Mesendoderm (in vitro differentiated cells): Measurements from ENCODE around the gene LKAAEAR1.

Experiments
- DNase-seq: peaks from one replicate; pipeline ENCODE4 v3.0.0; 2013
- H2AK5ac ChIP-seq: 2 replicates; pipeline ENCODE4 v1.6.1; 2013; ENCODE audit warnings: low read length, inconsistent platforms
- H2BK120ac ChIP-seq: 2 replicates; pipeline ENCODE4 v1.6.1; 2013; ENCODE audit warnings: low read depth, mild to moderate bottlenecking, low read length, moderate library complexity, mixed read lengths
- H2BK15ac ChIP-seq: replicated peaks from 2 replicates; pipeline ENCODE4 v1.6.1; 2013; ENCODE audit warnings: low read depth, mild to moderate bottlenecking, moderate library complexity
- H2BK5ac ChIP-seq: 2 replicates; pipeline ENCODE4 v1.6.1; 2013; ENCODE audit warnings: low read length, inconsistent platforms
- H3K18ac ChIP-seq: 2 replicates; pipeline ENCODE4 v1.6.1; 2013; ENCODE audit warnings: mild to moderate bottlenecking, low read length, mixed read lengths
- H3K23ac ChIP-seq: one replicate; pipeline ENCODE4 v1.6.1; 2013; ENCODE audit warnings: low read length
- H3K27ac ChIP-seq: 2 replicates; pipeline ENCODE4 v1.5.1; 2013; ENCODE audit warnings: low read depth, mild to moderate bottlenecking, inconsistent platforms, low read length, moderate library complexity
- H3K27me3 ChIP-seq: 2 replicates; pipeline ENCODE4 v1.6.1; 2013; ENCODE audit warnings: low read length, control low read depth, mild to moderate bottlenecking, inconsistent platforms; ENCODE audit not compliant: insufficient read depth, poor library complexity
- H3K36me3 ChIP-seq: 2 replicates; pipeline ENCODE4 v1.6.1; 2013; ENCODE audit warnings: low read length, inconsistent platforms; ENCODE audit not compliant: control insufficient read depth, insufficient read depth
- H3K4ac ChIP-seq: one replicate; pipeline ENCODE4 v1.6.1; 2013; ENCODE audit warnings: low read depth, mild to moderate bottlenecking, low read length, moderate library complexity
- H3K4me1 ChIP-seq: 2 replicates; pipeline ENCODE4 v1.6.1; 2013; ENCODE audit warnings: low read depth, low read length, inconsistent platforms; ENCODE audit not compliant: control insufficient read depth
- H3K4me2 ChIP-seq: 2 replicates; pipeline ENCODE4 v1.6.1; 2013; ENCODE audit warnings: low read length
- H3K4me3 ChIP-seq: 2 replicates; pipeline ENCODE4 v1.5.1; 2013; ENCODE audit warnings: mild to moderate bottlenecking, low read length
- H3K56ac ChIP-seq: one replicate; pipeline ENCODE4 v1.6.1; 2013; ENCODE audit warnings: low read length
- H3K79me1 ChIP-seq: 2 replicates; pipeline ENCODE4 v1.6.1; 2013; ENCODE audit warnings: low read length, inconsistent platforms
- H3K79me2 ChIP-seq: 2 replicates; pipeline ENCODE4 v1.6.1; 2013; ENCODE audit warnings: mild to moderate bottlenecking, low read length; ENCODE audit not compliant: control insufficient read depth, insufficient read depth
- H3K9ac ChIP-seq: 2 replicates; pipeline ENCODE4 v1.6.1; 2013; ENCODE audit warnings: low read length, inconsistent platforms
- H4K5ac ChIP-seq: one replicate; pipeline ENCODE4 v1.6.1; 2013; ENCODE audit warnings: low read length
- H4K8ac ChIP-seq: one replicate; pipeline ENCODE4 v1.6.1; 2013; ENCODE audit warnings: low read depth, mild to moderate bottlenecking, control low read depth, low read length, moderate library complexity
- WGBS: extraction: QIAGEN DNeasy Blood & Tissue Kit; methylation state at CpG from one replicate; pipeline ENCODE4 v1.1.7; 2013; ENCODE audit warnings: low lambda C conversion rate, missing lambda C conversion rate; ENCODE audit not compliant: insufficient coverage; ENCODE audit errors: extremely low coverage; 5-methylcytosine and 5-hydroxymethylcytosine counted together

LKAAEAR1 gene

GRCh38 chr20:64068386-64069208, 15.6 kb downstream of the LKAAEAR1 start:
- WGBS: no CpG with 5 or more reads among the region's 12 CpGs
- H3K4ac ChIP-seq: no peak overlapping the region
- H3K9ac ChIP-seq: no peak overlapping the region

GRCh38 chr20:64067733-64068307, 16.4 kb downstream of the LKAAEAR1 start:
- Histone ChIP-seq H4K5ac (no peak overlapping the region), H3K18ac (no peak overlapping the region), H3K56ac (no peak overlapping the region), H3K9ac (no peak overlapping the region), H3K79me2 (no peaks in the 10 kb centered on the region), H3K4ac (no peak overlapping the region), H2BK120ac (no peak overlapping the region), H2AK5ac (no peak overlapping the region), H3K4me3 (no peak overlapping the region), H3K79me1 (peaks cover 2% of the 10 kb centered on the region), H3K36me3 (no peaks in the 10 kb centered on the region), H3K4me1 (peaks cover 3% of the 10 kb centered on the region), H3K23ac (no peak overlapping the region), H3K4me2 (no peak overlapping the region), H3K27me3 (no peaks in the 10 kb centered on the region), H2BK15ac (no peak overlapping the region), H2BK5ac (no peak overlapping the region), H3K27ac (no peak overlapping the region), H4K8ac (no peak overlapping the region)
- no CpG with 5 or more reads among the region's 12 CpGs for WGBS
- DNase-seq: no peak

More at GRCh38 chr20:64068386-64069208, 15.6 kb downstream of the LKAAEAR1 start:
- H3K36me3 ChIP-seq: no peaks in the 10 kb centered on the region
- peaks cover 2% of the 10 kb centered on the region for H3K79me1 ChIP-seq
- H3K27ac ChIP-seq: no peak overlapping the region
- H2BK15ac ChIP-seq: no peak overlapping the region
- H3K4me1 ChIP-seq: peaks cover 3% of the 10 kb centered on the region
- H3K4me3 ChIP-seq: no peak overlapping the region
- no peak overlapping the region for H3K4me2 ChIP-seq
- no peak overlapping the region for H2BK5ac ChIP-seq
- no peak overlapping the region for H3K18ac ChIP-seq
- no peaks in the 10 kb centered on the region for H3K27me3 ChIP-seq
- DNase-seq: no peak
- H3K79me2 ChIP-seq: no peaks in the 10 kb centered on the region
- H2AK5ac ChIP-seq: no peak overlapping the region
- H4K5ac ChIP-seq: no peak overlapping the region
- no peak overlapping the region for H3K23ac ChIP-seq
- no peak overlapping the region for H3K56ac ChIP-seq
- no peak overlapping the region for H4K8ac ChIP-seq
- no peak overlapping the region for H2BK120ac ChIP-seq

- Histone ChIP-seq H3K79me2 (no peaks in the 10 kb centered on the region), H3K23ac (no peak overlapping the region), H3K27me3 (no peaks in the 10 kb centered on the region), H2BK5ac (no peak overlapping the region), H3K4me1 (peaks cover 3% of the 10 kb centered on the region), H3K9ac (no peak overlapping the region), H2BK15ac (no peak overlapping the region), H3K18ac (no peak overlapping the region), H3K56ac (no peak overlapping the region), H2AK5ac (no peak overlapping the region), H3K4me3 (no peak overlapping the region), H2BK120ac (no peak overlapping the region), H3K79me1 (peaks cover 2% of the 10 kb centered on the region), H3K27ac (no peak overlapping the region), H4K5ac (no peak overlapping the region), H3K4ac (no peak overlapping the region), H4K8ac (no peak overlapping the region), H3K4me2 (no peak overlapping the region), H3K36me3 (no peaks in the 10 kb centered on the region)
- DNase-seq: no peak
- WGBS: no CpG with 5 or more reads among the region's 6 CpGs
These were observed 17.1 kb downstream of the LKAAEAR1 start for GRCh38 chr20:64067005-64067632.

GRCh38 chr20:64065974-64066343, 18.2 kb downstream of the LKAAEAR1 start:
- no peaks in the 10 kb centered on the region for H3K27me3 ChIP-seq
- no peak overlapping the region for H4K5ac ChIP-seq
- H2BK5ac ChIP-seq: no peak overlapping the region
- no peaks in the 10 kb centered on the region for H3K79me2 ChIP-seq
- no peak overlapping the region for H3K4me2 ChIP-seq
- DNase-seq: peak; percentile 89
- H3K4ac ChIP-seq: no peak overlapping the region
- peaks cover 3% of the 10 kb centered on the region for H3K4me1 ChIP-seq
- H3K79me1 ChIP-seq: peaks cover 2% of the 10 kb centered on the region
- no peaks in the 10 kb centered on the region for H3K36me3 ChIP-seq
- no peak overlapping the region for H2BK120ac ChIP-seq
- no peak overlapping the region for H3K23ac ChIP-seq
- WGBS: no CpG with 5 or more reads among the region's 5 CpGs
- no peak overlapping the region for H3K4me3 ChIP-seq
- no peak overlapping the region for H2AK5ac ChIP-seq
- H2BK15ac ChIP-seq: no peak overlapping the region
- H3K18ac ChIP-seq: no peak overlapping the region
- no peak overlapping the region for H3K56ac ChIP-seq
- no peak overlapping the region for H3K9ac ChIP-seq
- no peak overlapping the region for H4K8ac ChIP-seq
- H3K27ac ChIP-seq: no peak overlapping the region

GRCh38 chr20:64065062-64065973, 18.9 kb downstream of the LKAAEAR1 start:
- Histone ChIP-seq H3K79me2 (no peaks in the 10 kb centered on the region), H2BK15ac (no peak overlapping the region), H3K56ac (peak overlapping the region; percentile 3), H3K4ac (no peak overlapping the region), H3K36me3 (no peaks in the 10 kb centered on the region), H3K4me2 (no peak overlapping the region), H2BK120ac (no peak overlapping the region), H3K27me3 (no peaks in the 10 kb centered on the region), H3K4me3 (no peak overlapping the region), H3K9ac (no peak overlapping the region), H2BK5ac (no peak overlapping the region), H4K5ac (no peak overlapping the region), H2AK5ac (no peak overlapping the region), H3K18ac (no peak overlapping the region), H3K23ac (no peak overlapping the region), H3K4me1 (peaks cover 3% of the 10 kb centered on the region), H4K8ac (no peak overlapping the region), H3K27ac (no peak overlapping the region), H3K79me1 (peaks cover 2% of the 10 kb centered on the region)
- WGBS: no CpG with 5 or more reads among the region's 27 CpGs
- DNase-seq: no peak
